DMS 273 (cell line): ENCODE measurements around the gene NUDT14.

Source experiments
- DNase-seq: peaks from one replicate; lab custom pipeline; 2025; ENCODE audit not compliant: unreplicated experiment; lab: John Stamatoyannopoulos, UW

Gene NUDT14

GRCh38 chr14:105147671-105148603 is 33.2 kb downstream of the NUDT14 start:
- DNase-seq = no peak

- no peak for DNase-seq
Measured at GRCh38 chr14:105146976-105147635, 34.0 kb downstream of the NUDT14 start.

DNA sequence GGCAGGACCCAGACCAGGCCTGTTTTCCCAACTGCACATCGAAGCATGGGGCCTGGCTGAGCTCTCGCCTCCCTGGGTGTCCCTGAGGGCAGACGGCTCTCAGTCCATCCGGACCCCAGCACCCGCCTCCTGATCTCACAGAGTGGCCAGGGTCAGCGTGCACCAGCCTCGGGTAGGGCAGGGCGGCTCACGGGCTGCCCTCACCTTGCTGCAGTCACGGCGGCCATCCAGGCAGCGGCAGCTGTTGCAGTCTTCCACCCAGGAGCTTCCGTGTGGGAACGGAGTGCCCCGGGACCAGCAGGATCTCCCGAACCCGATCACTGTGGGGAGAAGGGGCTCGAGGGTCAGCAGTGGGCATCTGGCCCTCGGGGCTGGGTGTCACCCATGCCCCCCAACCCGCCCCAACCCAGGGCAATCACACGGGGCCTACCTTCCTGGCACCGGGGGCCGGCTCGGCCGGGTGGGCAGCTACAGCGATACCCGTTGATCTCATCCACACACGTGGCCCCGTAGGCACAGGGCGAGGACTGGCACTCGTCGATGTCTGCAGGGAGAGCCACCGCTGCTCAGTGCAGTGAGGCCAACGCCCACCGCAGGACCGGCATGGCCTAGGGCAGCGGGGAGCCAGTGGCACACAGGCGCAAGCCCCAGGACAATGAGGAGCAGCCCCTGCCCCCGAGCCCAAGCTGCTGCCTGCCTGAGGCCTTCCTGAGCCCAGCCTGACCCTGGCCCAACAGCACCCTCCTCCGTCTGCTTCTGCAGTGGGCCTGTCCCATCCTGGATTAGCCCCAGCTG is 34.7 kb downstream of the NUDT14 start:
- no peak for DNase-seq

DNA sequence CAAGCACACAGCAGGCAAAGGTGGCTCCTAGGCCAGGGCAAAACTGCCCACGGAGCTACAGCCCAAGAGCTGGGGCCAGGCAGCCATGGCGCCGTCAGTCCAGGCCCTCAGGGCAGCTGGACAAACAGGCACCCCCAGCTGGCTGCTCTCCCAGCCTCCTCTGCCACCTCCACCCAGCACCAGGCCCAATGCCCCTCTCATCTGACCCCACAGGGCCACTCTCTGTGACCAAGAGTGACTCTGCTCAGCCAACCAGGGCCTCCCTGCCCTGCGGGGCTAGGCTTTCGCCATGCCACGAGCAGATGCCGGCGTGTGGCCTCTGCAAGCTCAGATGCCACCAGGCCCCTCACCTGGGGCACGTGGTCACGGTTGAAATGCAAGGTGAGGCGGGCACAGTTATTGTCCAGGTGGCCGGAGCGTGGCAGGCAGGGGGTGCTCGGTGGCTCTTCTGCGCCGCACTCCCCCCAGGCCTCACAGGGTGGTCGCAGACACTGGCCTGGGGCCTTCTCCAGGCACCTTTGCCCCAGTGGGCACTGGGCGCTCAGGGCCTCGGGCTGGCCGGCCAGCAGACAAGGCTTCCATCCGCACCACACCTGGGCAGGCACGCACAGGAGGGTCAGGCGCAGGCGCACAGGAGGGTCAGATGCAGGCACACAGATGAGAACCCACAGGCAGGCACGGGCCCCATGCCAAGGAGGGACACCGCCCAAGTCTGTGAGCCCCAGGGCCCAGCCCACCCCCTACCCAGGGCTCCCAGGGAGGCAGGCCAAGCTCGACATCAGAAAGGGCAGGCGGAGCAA is 35.5 kb downstream of the NUDT14 start:
- no peak for DNase-seq

- no peak for DNase-seq
Measured at GRCh38 chr14:105144666-105145380, 36.3 kb downstream of the NUDT14 start.

DNA sequence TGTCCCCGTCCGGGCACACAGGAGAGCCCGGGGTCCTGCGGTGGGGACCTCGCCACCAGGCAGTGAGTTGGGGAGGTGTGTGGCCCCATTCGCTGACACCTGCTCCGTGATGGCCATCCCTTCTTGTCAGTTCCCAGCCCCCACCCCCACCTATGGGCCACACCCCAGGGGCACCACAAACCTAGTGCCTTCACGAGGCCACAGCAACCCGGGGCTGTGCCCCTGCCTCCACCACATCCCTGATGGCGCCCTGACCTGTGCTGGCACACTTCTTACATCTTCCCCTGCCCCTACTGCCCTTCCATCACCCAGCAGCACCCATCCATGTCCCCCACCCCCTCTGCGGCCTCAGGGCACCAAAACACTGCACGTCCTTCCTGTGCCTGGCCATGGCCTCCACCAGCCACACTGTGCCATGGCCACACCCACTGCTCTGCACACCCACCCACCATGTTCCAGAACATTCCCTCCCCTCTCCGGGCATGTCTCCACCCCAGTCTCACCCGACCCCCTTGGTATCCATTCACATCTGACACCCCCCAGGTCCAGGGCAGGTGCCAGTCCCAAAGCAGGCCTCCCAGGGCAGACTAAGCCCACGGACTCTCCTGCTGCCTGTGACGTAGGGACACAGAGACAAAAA is 37.0 kb downstream of the NUDT14 start:
- DNase-seq = no peak

DNA sequence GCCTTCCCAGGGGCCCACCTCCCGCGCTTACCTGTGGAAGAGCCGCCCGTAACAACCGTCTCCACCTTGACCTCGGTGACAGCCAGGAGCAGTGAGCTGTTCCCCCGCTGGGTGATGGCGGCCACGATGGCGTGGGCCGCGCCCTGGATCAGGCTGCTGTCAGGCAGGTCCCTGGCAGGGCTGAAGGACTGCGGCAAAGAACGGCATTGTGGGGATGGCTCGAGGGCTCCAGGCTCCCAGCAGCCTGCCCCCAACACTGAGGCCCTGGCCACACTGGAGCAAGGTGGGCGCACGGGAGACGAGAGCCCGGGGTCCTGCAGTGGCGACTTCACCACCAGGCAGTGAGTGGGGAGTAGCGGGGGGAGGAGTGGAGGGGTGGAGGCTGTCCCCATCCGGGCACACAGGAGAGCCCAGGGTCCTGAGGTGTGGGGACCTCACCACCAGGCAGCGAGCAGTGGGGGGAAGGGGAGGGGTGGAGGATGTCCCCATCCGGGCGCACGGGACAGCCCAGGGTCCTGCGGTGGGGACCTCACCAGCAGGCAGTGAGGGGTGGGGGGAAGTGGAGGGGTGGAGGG is 37.6 kb downstream of the NUDT14 start:
- no peak for DNase-seq

GRCh38 chr14:105142651-105143450 is 38.3 kb downstream of the NUDT14 start:
- DNase-seq = no peak

DNA sequence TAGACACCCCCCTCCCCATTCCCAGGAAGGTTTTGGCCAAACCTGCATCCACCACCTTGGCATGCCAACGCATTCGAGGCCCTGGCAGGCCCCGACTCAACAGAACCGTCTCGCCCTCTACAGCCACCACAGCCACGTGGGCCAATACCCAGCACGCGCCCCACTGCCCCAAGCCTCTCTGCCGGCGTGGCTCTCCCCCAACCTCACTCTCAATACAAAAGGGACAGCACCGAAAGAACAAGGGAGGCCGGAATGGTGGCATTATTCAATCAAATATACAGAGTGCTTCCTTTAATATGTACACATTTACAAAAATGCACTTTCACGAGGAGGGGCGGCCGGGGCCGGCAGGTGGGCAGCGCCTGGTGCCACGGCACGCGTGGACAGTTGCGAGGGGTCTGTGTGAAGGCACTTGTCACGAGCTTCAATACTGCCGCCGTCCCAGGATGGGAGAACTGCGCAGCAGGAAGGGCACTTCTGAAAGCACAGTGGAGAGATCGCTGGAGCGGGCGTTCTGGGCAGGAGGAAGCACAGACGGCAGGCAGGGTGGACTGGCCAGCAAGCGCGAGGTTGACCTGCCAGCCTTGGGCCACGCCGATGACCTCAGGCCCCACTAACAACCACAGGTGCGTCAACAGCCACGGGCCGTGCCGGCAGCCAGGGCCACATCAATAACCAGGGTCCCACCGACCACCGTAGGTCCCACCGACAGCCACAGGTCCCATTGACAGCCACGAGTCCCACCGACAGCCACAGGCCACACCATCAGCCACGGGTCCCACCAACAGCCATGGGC is 39.4 kb downstream of the NUDT14 start:
- no peak for DNase-seq

DNA sequence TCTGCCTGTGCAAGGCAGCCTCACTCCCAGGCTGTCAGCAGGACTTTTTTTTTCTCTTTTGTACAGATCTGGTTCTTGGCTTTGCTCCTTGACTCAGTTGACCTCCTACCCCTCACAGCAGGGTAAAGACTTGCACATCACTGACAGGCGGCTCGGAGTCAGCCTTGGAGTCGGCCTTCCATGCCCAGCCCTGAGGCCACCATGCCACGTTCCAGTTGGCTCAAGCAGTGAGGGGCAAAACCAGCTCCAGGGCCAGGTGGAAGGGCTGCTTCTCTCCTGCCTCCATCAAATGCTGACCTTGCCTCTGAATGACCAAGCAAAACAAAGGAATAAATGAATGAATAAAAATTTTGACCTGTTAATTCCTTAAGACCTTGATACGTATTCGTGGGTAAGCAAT is 40.1 kb downstream of the NUDT14 start:
- DNase-seq = no peak

DNA sequence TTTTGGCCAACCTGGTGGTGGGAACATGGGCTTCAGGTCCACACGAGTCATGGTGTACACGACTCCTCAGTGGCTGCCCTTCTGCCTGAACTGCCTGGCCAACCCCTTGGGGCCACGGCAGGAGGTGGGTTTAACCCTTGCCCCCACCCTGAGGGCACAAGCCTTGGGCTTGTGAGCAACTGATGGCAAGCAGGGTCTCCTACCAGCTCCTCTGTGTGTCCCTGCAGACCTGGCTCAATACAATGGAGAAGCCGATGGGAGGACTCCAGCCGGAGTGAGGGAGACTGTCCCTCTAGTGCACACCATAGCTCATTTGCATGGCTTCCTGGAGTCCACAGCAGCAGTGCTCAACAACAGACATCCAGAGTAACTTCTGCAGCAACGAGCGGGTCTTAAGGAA is 40.5 kb downstream of the NUDT14 start:
- DNase-seq = no peak

- no peak for DNase-seq
Measured at GRCh38 chr14:105139831-105140239, 41.3 kb downstream of the NUDT14 start.

- no peak for DNase-seq
Measured at GRCh38 chr14:105139212-105139825, 41.8 kb downstream of the NUDT14 start.

GRCh38 chr14:105138551-105139111 is 42.5 kb downstream of the NUDT14 start:
- DNase-seq = no peak

GRCh38 chr14:105138021-105138541 is 43.0 kb downstream of the NUDT14 start:
- no peak for DNase-seq

- DNase-seq = no peak
Measured at GRCh38 chr14:105137481-105138020, 43.6 kb downstream of the NUDT14 start.
